Pancreas (tissue), 10 donors: ENCODE data around the gene NDUFA13. TPM values are rescaled to one million over a fixed set of nuclear protein-coding genes. Genes with fewer than 3 reads are reported as not detected.
A peak's percentile ranks its signal among the peaks of the same experiment; 100 is the strongest.

Experiments used
- ATAC-seq, 4 donors: fragments of 200-7000 bp; cut with Tn5 transposase; one replicate each; pipeline versions ENCODE4 v1.8.0 to v1.9.1; 2020; ENCODE audit warnings: mild to moderate bottlenecking in 4 of 4, moderate library complexity in 4 of 4
- DNase-seq, 6 donors: peaks; one replicate each; pipeline ENCODE4 v3.0.0-alpha.2; 2020
- FAIRE-seq: peaks from 2 replicates; lab custom pipeline; 2012; peaks lifted over from hg19 to GRCh38; lab: Jason Lieb, UNC
- H3K27ac ChIP-seq, 4 donors: fragments of 200-600 bp; sonication (generic); 1 replicate in 3 of 4; 2 replicates in 1 of 4; pipeline versions ENCODE4 v1.5.0 to v1.8.0; 2020
- H3K27me3 ChIP-seq, 4 donors: fragments of 200-600 bp; one replicate each; pipeline ENCODE4 v1.8.0; 2021
- H3K36me3 ChIP-seq, 3 donors: fragments of 200-600 bp; sonication (generic) in 1 of 3; one replicate each; pipeline versions ENCODE4 v1.5.0 to v1.8.0; 2020 to 2021
- H3K4me1 ChIP-seq, 3 donors: fragments of 200-600 bp; one replicate each; pipeline ENCODE4 v1.8.0; 2021
- H3K4me3 ChIP-seq, 4 donors: fragments of 200-600 bp; sonication (generic) in 2 of 4; one replicate each; pipeline versions ENCODE4 v1.5.0 to v1.8.0; 2020 to 2021
- H3K9me3 ChIP-seq, 4 donors: fragments of 200-600 bp; one replicate each; pipeline ENCODE4 v1.8.0; 2021
- CTCF ChIP-seq, 4 donors: fragments of 200-600 bp; sonication (generic) in 3 of 4; IDR thresholded peaks; one replicate each; pipeline versions ENCODE4 v1.5.0 to v1.8.0; 2021; ENCODE audit warnings: antibody characterized with exemption in 4 of 4
- WGBS, 2 donors: extraction: QIAGEN DNeasy Blood & Tissue Kit; methylation state at CpG; one replicate each; pipeline ENCODE4 v1.1.7; 2013; 5-methylcytosine and 5-hydroxymethylcytosine counted together
- intact Hi-C, 3 donors: fragments of 100-400 bp; cut with DNase I; formaldehyde crosslinking; loops; one replicate each; pipeline versions ENCODE4 v1.11.1 to v1.14.2; 2022
- polyA plus RNA-seq, 2 donors: library from polyadenylated mRNA; stranded (reverse); fragments of 200-250 nt; gene quantifications; one replicate each; pipeline ENCODE4 v1.2.3, GENCODE V29; 2013
- total RNA-seq, 6 donors: library from RNA; stranded (reverse); fragmentation: NEBNext Ultra II Directional in 4 of 6; extraction: Animal tissue kit (Norgen Biotek cat#: 25700) in 4 of 6; gene quantifications; one replicate each; pipeline versions ENCODE4 v1.2.1 to v1.2.4, GENCODE V29; 2021 to 2023
- donor health status: healthy with polysubstance abuse.
- donor health status: DM: no; HTN: no; CAD: no; lungs with moderate emphysema.
- donor health status: DM: no; HTN: no; CAD: no.
- donor health status: control.
- donor health status: control.
- donor health status: Bipolar disorder and iron deficiency.
- donor health status: DM: yes; HTN: yes; CAD: no.
- donor health status: DM: no; HTN: no; CAD: no.
- donor health status: DM: no; HTN: no; CAD: no.
- donor health status: DM: yes; HTN: yes; CAD: no.

Gene NDUFA13
- total and polyA plus RNA-seq, 8 donors, result 87.9 to 178 (median 133) TPM

GRCh38 chr19:19513682-19514081 lies 2.3 kb upstream of the NDUFA13 start:
- H3K9me3 ChIP-seq, result no peaks in the 10 kb centered on the region
- DNase-seq (no peak), ATAC-seq (no peak), FAIRE-seq (no peak)
- H3K4me1 ChIP-seq, result peaks cover 0 to 7% (median 0%) of the 10 kb centered on the region in 3 donors
- WGBS, 2 donors, result 84 to 91% methylated on average over 17 of the region's 17 CpGs
- intact Hi-C loops, result no loop called here
- no peaks in the 10 kb centered on the region for H3K36me3 ChIP-seq
- H3K4me3 ChIP-seq, result no peak overlapping the region
- H3K27ac ChIP-seq, result no peak overlapping the region
- no peaks in the 10 kb centered on the region for H3K27me3 ChIP-seq
- TF ChIP-seq CTCF (IDR thresholded peaks at IDR 0.05), result no peak

GRCh38 chr19:19514215-19514657 lies 1.8 kb upstream of the NDUFA13 start:
- H3K4me1 ChIP-seq, result peaks cover 0 to 7% (median 0%) of the 10 kb centered on the region in 3 donors
- ATAC-seq (peak in 2 of 4 donors; percentile 2 to 17), FAIRE-seq (no peak), DNase-seq (peak in 5 of 6 donors; percentile 42 to 71 (median 48))
- no peaks in the 10 kb centered on the region for H3K27me3 ChIP-seq
- H3K27ac ChIP-seq, result no peak overlapping the region
- H3K9me3 ChIP-seq, result no peaks in the 10 kb centered on the region
- no peaks in the 10 kb centered on the region for H3K36me3 ChIP-seq
- 61 to 63% methylated on average over 41 to 46 of the region's 46 CpGs for WGBS, 2 donors
- no peak overlapping the region for H3K4me3 ChIP-seq
- intact Hi-C loops, result no loop called here
- TF ChIP-seq CTCF (IDR thresholded peaks at IDR 0.05), result no peak

- Histone ChIP-seq H3K4me1 (peaks cover 0 to 7% (median 0%) of the 10 kb centered on the region in 3 donors), H3K36me3 (no peaks in the 10 kb centered on the region), H3K9me3 (no peaks in the 10 kb centered on the region), H3K27me3 (no peaks in the 10 kb centered on the region), H3K4me3 (peak within 1 kb of the TSS; percentile 68 to 87 (median 82)), H3K27ac (peak within 1 kb of the TSS; percentile 40 to 86 (median 72))
- TF ChIP-seq CTCF (IDR thresholded peaks at IDR 0.05), result no peak
- no peak for DNase-seq
- no peak for FAIRE-seq
- ATAC-seq, result no peak
- 88 to 89% methylated on average over 74 of the region's 74 CpGs for WGBS, 2 donors
- intact Hi-C loops, result no loop called here
Observed at GRCh38 chr19:19514881-19515641, 964 bp upstream of the NDUFA13 start, which contains the start of gene TSSK6. TSS of gene TSSK6 (minus strand) at chr19:19515548. CDS start at chr19:19515427, 121 bp downstream.

GRCh38 chr19:19517235-19517619 lies 1.2 kb downstream of the NDUFA13 start:
- Histone ChIP-seq H3K27me3 (no peaks in the 10 kb centered on the region), H3K9me3 (no peaks in the 10 kb centered on the region), H3K27ac (no peak overlapping the region), H3K36me3 (no peaks in the 10 kb centered on the region), H3K4me1 (peaks cover 0 to 7% (median 0%) of the 10 kb centered on the region in 3 donors), H3K4me3 (peak overlapping the region in 2 of 4 donors; percentile 68 to 85)
- no peak for FAIRE-seq
- TF ChIP-seq CTCF (IDR thresholded peaks at IDR 0.05), result no peak
- no peak for DNase-seq
- no peak for ATAC-seq
- intact Hi-C loops, result no loop called here
- 77 to 84% methylated on average over 10 of the region's 10 CpGs for WGBS, 2 donors

GRCh38 chr19:19520989-19521388 lies 5.0 kb downstream of the NDUFA13 start:
- H3K27ac ChIP-seq, result no peak overlapping the region
- H3K27me3 ChIP-seq, result no peaks in the 10 kb centered on the region
- H3K36me3 ChIP-seq, result no peaks in the 10 kb centered on the region
- intact Hi-C loops, result no loop called here
- no peak for FAIRE-seq
- no peak for ATAC-seq
- no peak overlapping the region for H3K4me3 ChIP-seq
- no peak for DNase-seq
- H3K9me3 ChIP-seq, result no peaks in the 10 kb centered on the region
- H3K4me1 ChIP-seq, result peaks cover 0 to 7% (median 0%) of the 10 kb centered on the region in 3 donors
- TF ChIP-seq CTCF (IDR thresholded peaks at IDR 0.05), result no peak
- WGBS, 2 donors, result 77 to 83% methylated on average over 6 of the region's 6 CpGs
